Measurements from ENCODE around the gene RPS16. TPM values are rescaled to one million over a fixed set of nuclear protein-coding genes. Genes with fewer than 3 reads are reported as not detected.
"Not testable (repeated sequence)": the region's sequence is repeated elsewhere in the genome, so short reads cannot be mapped to it uniquely, and the experiment has no call there.

RPS16 gene
- 798 and 1,020 TPM in 2 replicates for total RNA-seq (2014; rRNA removed; shearing (Covaris generic))

- DNase-seq (ENCODE audit: low spot score) = peak; percentile 100
These were observed at the start of gene RPS16 for GRCh38 chr19:39435499-39436349. Gene RPS16 (minus strand): TSS chr19:39435949. CDS start chr19:39435895, 54 bp downstream.

- no peak for DNase-seq (ENCODE audit: low spot score)
These were observed 47.4 kb upstream of the RPS16 start for GRCh38 chr19:39483141-39483540.

DNA sequence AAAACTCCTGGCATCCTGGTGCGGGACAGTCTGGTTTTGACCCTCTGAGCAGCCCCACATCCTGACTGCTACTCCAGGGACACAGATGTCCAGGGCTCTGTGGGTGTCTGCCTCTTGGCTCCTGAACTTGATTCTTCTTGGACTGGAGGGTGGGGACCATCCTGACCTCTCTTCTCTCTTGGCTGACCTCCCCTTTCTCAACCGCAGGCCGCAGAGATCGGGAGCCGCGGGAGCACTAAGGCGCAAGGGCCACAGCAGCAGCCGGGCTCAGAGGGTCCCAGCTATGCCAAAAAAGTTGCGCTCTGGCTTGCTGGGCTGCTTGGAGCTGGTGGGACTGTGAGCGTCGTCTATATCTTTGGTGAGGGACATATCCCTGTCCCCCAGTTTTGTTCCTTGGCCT, 45.9 kb upstream of the RPS16 start:
- DNase-seq (ENCODE audit: low spot score) = no peak

- DNase-seq (ENCODE audit: low spot score) = no peak
These were observed 45.4 kb upstream of the RPS16 start for GRCh38 chr19:39481229-39481545.

DNA sequence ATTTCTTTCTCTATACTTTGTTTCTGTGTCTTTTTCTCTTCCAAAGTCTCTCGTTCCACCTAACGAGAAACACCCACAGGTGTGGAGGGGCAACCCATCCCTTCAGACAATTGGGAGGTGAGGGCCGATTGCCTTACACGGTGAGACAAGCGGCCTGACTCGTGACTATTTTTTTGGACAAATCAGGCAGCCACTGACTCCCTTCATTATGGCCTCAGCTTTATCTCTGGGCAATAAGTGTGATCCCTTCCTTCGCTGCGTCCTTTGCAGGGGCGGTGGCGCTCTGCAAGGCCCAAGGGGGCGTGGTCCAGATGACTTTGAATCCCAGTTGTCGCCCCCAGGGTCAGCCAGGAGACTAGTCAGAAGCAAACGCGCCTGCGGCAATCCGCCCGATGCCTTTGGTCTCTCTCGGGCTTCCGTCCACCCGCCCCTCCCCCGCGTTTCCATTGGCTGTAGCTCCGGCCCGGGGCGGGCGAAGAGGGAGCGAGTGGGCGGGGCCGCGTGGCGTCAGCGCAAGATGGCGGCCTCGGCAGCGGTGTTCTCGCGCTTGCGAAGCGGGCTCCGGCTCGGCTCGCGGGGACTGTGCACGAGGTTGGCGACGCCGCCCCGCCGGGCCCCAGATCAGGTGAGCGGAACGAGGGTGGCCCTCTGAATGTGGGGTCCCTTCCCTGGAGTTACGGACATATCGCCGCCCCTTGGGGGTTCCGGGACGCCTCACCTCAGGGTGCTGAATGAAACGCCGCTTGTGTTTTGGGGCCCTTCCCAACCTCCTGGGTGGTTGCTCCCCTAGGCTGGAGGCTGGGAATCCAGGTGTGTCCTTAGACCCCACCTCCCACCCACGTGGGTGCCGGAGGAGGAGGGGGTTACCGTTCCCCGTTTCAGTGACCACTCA, 44.8 kb upstream of the RPS16 start, which contains the start of gene TIMM50:
TIMM50 (plus strand) TSS at position 502 of the 892 bp plus-strand sequence; CDS start at position 518, 16 bp downstream.
- peak; percentile 99 for DNase-seq (ENCODE audit: low spot score)

- DNase-seq (ENCODE audit: low spot score) = peak; percentile 31
These were observed 44.2 kb upstream of the RPS16 start for GRCh38 chr19:39479916-39480315.

DNA sequence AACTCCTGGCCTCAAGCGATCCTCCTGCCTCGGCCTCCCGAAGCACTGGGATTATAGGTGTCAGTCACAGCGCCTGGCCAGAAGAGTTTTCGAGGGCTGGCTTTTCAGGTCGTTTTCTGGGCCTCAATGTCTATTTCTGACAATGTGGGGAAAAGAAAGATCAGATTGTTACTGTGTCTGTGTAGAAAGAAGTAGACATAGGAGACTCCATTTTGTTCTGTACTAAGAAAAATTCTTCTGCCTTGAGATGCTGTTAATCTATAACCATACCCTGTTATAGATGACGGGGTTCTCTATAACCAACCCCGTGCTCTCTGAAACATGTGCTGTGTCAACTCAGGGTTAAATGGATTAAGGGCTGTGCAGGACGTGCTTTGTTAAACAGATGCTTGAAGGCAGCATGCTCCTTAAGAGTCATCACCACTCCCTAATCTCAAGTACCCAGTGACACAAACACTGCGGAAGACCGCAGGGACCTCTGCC, 43.6 kb upstream of the RPS16 start:
- DNase-seq (ENCODE audit: low spot score) = not testable (repeated sequence)

DNA sequence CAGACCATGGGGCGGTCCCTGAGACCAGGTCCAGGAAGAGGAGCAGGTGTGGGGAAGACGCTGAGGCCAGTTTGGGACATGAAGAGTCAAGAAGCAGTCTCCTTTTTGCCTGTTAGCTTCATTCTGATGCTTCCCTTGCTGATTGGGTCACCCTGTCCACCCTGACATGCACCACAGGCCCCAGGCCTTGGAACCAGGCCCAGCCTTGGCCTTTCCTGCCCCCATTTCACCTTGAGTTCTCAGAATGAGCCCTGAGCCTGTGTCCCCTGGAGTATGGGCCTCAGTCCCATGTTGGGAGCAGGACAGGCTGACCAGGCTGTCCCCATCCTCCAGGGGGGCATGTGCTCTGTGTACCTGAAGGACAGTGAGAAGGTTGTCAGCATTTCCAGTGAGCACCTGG, 40.0 kb upstream of the RPS16 start:
- no peak for DNase-seq (ENCODE audit: low spot score)

GRCh38 chr19:39474139-39474620, 38.4 kb upstream of the RPS16 start:
- peak; percentile 63 for DNase-seq (ENCODE audit: low spot score)

DNA sequence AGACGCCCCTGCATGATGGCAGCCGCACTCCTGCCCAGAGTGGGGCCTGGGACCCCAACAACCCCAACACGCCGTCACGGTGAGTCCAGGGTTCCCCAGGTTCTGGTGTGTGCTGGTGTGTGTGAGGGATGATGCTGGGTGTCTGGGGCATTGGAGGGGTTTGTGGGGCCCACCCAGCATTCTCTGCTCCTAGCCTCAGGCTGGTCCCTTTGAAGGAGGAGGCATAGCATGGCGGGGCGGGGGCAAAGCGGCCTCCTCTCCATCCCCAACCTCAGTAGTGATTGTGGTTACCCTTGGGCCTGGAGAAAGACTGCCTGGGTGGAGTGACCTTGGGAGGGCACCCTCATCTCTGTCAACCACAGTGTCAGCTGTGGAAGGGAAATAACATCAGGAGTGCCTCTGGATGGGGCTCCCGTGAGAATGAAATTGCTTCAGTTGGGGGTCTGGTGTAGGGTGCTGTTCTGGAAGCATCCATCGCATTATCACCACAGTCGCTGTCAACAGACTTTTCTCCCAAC, 37.8 kb upstream of the RPS16 start:
- DNase-seq (ENCODE audit: low spot score) = no peak

- no peak for DNase-seq (ENCODE audit: low spot score)
These were observed 37.1 kb upstream of the RPS16 start for GRCh38 chr19:39472746-39473442.

DNA sequence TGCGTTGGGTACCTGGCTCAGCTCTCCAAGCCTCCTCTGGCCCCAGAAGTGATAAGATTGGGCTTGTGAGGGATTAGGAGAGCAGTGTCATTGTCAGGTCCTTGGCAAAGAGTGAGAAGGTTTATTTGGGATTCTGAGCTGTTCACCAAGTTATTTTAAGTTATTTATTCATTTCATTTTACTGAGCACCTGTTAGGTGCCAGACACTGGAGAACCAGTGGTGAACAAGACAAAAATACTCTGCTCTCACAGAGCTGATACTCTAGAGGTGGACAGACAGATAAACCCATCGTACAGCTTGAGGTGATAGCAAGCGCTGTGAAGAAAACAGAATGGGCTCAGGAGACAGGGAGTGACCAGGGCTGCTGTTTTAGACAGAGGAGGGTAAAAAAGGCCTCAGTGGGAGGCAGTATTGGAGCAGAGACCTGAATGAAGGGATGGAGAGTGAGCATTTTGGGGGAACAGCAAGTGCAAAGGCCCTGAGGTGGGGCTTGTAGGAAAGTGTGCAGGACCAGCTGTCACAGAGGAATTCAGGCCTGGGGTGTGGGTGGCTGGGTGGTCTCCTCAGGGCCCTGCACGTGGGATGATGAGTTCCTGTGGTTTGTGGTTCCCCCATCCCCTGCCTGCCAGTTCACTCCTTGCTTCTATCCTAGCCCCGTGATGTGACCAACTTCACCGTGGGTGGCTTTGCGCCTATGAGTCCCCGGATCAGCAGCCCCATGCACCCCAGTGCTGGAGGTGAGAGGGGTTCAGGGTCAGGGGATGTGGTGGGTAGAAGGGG, 36.2 kb upstream of the RPS16 start:
- DNase-seq (ENCODE audit: low spot score) = no peak

- DNase-seq (ENCODE audit: low spot score) = no peak
These were observed 35.1 kb upstream of the RPS16 start for GRCh38 chr19:39470724-39471339.

DNA sequence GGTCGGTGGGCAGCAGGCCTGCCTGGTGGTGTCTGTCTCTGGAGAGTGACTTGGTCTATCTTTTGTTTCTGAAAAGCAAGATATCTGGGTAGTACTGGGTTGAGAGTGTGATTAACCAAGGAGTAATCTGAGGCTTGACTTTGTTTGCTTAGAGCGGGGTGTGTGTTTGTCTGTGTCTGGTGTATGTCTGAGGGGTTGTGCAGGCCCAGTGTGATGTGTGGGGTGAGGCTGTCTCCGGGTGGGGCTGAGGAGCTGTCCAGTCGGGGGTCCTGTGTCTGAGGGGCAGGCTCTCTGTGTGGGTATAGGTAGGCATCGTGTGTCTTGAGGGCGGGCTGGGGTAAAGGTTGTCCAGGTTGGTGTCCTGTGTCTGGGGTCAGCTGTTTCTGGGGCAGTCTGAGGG, 33.8 kb upstream of the RPS16 start:
- DNase-seq (ENCODE audit: low spot score) = no peak

DNA sequence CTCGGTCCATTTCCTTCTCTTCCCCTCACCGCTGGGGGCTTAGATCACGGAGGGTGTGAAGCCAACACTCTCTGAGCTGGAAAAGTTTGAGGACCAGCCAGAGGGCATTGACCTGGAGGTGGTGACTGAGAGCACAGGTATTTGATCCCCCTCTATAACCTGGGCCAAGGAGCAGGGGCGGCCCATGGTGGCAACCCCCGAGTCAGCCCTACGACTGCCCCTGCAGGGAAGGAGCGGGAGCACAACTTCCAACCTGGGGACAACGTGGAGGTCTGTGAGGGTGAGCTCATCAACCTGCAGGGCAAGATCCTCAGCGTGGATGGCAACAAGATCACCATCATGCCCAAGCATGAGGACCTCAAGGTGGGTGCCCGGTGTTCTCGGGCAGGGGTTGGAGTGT, 33.3 kb upstream of the RPS16 start:
- DNase-seq (ENCODE audit: low spot score) = no peak

DNA sequence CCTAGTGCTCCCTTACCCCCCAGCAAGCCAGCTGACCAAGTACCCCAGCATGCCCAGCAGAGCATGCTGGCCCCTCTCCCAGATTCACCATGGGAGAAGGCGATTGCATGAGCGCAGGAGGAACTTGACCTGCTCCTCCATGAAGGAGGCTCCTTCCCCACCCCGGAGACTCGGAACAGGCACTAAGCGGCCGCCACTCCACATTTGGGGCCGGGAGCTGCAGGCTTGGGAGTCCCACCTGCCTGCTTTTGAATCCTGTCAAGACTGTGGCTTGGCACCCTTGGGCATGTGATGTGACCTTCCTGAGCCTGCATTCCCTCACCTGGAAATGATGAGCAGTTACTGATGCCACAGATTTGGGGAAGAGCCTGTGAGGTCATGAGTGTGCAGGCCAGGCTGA, 32.2 kb upstream of the RPS16 start:
- DNase-seq (ENCODE audit: low spot score) = no peak

DNA sequence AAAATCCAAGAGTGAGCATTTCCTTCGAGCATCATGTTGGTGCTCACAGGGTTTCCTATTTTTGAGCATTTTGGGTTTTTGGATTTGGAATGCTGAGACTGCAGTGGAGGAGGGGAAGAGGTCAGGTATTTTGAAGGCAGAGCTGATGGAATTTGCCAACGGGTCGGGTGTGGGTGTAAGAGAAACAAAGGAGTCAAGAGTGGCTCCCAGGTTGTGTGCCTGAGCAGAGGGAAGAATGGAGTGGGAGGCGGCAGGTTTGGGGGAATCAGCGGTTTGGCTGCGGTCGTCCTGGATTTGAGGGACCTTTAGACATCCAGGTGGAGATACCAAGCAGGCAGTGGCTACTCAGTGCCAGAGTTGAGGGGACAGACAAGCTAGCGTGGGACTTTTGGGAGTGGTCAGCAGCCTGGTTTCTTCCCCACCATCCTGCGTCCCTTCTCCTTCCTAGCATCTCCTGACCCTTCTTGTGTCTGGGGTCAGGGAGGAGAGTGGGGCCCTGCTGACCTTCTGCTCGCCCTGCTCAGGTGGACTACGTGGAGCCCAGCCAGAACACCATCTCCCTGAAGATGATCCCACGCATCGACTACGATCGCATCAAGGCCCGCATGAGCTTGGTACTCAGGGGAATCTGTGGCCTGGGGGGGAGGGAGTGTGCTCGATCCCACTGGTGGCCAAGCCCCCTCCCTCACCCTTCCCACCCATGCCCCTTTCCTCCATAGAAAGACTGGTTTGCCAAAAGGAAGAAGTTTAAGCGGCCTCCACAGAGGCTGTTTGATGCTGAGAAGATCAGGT, 30.4 kb upstream of the RPS16 start:
- no peak for DNase-seq (ENCODE audit: low spot score)

- no peak for DNase-seq (ENCODE audit: low spot score)
These were observed 27.7 kb upstream of the RPS16 start for GRCh38 chr19:39463403-39463802.

- DNase-seq (ENCODE audit: low spot score) = not testable (repeated sequence)
These were observed 15.5 kb upstream of the RPS16 start for GRCh38 chr19:39451257-39451656.
